HG03457 (cell line): ENCODE results near the gene CCDC90B.

Source experiments
- ATAC-seq: cut with Tn5 transposase; IDR thresholded peaks from one replicate; pipeline ENCODE4 v1.9.1; 2021; ENCODE audit warnings: moderate number of reproducible peaks; ENCODE audit not compliant: unreplicated experiment

CCDC90B gene

DNA sequence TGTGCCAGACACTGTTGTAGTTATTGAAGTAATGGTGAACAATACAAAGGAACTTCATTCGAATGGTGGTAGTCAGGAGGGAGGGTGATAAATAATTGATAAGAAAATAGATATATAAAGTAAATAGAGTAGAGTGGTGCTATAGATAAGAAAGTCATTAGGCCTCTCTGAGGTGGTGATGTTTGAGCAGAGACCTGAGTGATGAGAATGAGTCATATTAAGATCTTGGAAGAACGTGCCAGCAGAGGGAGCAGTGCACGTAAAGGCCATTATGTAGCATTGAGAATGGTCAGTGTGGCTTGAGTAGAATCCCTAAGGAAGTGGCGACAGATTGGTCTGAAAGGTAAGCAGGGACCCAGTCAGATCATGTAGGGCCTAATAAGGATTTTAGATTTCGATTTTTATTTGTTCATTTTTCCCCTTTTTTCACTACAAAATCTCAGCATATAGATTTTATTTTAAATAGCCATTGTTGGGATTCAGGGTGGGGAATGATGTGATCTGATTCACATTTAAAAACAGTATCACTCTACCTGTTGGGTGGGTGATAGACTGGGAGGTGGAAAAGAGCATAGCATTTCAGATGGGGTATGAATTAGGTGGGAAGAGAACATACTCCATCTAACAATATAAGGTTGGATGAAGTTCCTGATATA, 44.7 kb downstream of the CCDC90B start:
- no peak for ATAC-seq

- ATAC-seq = no peak
These were observed 48.1 kb downstream of the CCDC90B start for GRCh38 chr11:83238111-83238510.

DNA sequence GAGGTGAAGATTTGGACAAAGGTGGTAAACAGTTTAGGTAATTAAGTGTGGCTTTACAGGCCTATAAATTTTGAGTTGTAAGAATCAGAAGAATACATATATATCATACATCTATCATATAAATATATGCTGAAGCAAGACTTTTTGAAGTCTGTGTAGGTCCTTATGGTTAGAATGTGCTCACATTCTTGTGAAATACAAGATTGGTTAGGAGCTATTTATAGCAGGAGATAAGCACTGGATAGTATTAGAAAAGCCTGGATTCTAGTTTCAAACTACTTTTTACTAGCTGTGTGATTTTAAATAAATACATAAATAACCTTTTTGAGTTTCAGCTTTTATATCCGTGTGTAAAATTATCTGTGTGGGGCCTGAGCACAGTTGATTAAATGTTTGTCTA, 50.3 kb downstream of the CCDC90B start:
- no peak for ATAC-seq

GRCh38 chr11:83223457-83223856, 62.7 kb downstream of the CCDC90B start:
- no peak for ATAC-seq

DNA sequence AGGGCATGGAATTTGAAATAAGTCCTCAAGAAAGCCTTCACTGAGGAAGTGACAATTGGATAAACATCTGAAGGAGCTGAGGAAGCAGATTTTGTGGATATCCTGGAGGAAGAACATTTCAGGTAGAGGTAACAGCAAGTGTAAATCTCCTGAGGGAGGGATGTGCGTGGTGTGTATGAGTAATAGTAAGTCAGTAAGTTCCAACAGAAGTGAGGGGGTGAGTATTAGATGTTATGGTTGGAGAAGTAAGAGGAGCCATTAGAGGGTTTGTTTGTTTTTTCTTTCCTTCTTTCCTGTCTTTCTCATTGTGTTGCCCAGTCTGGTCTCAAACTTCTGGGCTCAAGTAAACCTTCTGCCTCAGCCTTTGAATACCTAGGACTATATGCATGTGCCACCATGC, 63.7 kb downstream of the CCDC90B start:
- no peak for ATAC-seq

DNA sequence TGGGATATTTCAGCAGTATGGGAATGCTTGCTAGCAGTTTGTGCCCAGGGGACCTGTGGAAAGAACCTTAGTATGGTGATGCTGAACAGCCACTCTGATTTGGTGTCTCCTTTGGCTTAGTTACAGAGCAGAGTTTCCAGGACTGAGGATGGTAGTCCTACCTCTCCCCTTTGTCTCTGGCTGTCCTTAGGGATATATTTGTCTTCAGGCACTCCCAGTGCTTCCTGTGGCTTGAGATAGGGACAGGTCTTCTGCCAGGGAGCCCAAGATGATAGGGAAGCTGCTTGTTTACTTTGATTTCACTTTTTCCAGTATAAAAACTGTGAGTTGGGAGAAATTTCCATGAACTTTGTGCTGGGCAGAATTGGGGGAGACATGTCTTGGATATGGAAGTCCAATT, 64.5 kb downstream of the CCDC90B start:
- ATAC-seq = no peak

DNA sequence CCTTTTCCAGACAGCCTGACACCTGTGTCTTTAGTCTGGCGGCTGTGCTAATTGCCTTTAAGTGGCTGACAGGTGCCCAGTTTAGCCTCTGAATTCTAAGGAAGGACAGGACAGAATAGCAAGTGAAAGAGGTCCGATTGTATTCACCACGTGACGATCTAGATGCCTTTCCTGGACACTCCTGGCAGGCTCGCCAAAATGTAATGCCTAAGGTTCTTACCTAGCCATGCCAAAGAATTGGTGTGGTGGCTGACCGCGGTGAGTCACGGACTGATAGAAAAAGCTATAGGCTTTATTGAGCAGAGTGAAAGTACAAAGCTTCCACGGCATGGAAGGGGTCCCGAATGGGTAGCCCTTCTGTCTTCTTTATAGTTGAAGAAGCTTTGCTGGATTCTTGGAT, 65.9 kb downstream of the CCDC90B start:
- ATAC-seq = no peak

- ATAC-seq = no peak
These were observed 67.1 kb downstream of the CCDC90B start for GRCh38 chr11:83219095-83219494.
